ENCODE data around the gene LRRTM4. TPM values are rescaled to one million over a fixed set of nuclear protein-coding genes. Genes with fewer than 3 reads are reported as not detected.

The LRRTM4 gene
- total RNA-seq, 2 donors from 2014 or later: 7.0 to 21.1 TPM

- peak; percentile 61 for DNase-seq
- Histone ChIP-seq H3K9ac (ENCODE audit: extremely low read depth, low read length, poor library complexity, severe bottlenecking) (peak overlapping the region; percentile 44), H3K27me3 (ENCODE audit: control insufficient read depth, insufficient read depth, low read length, poor library complexity, severe bottlenecking) (no peaks in the 10 kb centered on the region), H3K4me1 (ENCODE audit: control insufficient read depth, insufficient read depth, low read length) (no peaks in the 10 kb centered on the region), H3K36me3 (ENCODE audit: control insufficient read depth, insufficient read depth, low read length) (no peaks in the 10 kb centered on the region), H3K9me3 (ENCODE audit: control insufficient read depth, low read length) (peaks cover 5% of the 10 kb centered on the region), H3K4me3 (ENCODE audit: low read length) (peak overlapping the region; percentile 79), H3K27ac (ENCODE audit: low read depth, low read length) (no peak overlapping the region)
- H3K4me1 Mint-ChIP-seq: peaks cover 29% of the 10 kb centered on the region
- H3K9me3 Mint-ChIP-seq: no peaks in the 10 kb centered on the region
- peak overlapping the region; percentile 95 for H3K4me3 Mint-ChIP-seq
- 10 to 35% methylated on average over 2 to 6 of the region's 6 CpGs for WGBS, 2 experiments (ENCODE audit: insufficient coverage in 1 of 2, insufficient read length in 1 of 2)
- H3K27me3 Mint-ChIP-seq (ENCODE audit: insufficient read depth): no peaks in the 10 kb centered on the region
- peak overlapping the region; percentile 96 for H3K27ac Mint-ChIP-seq
- no peak for TF ChIP-seq CTCF (conservative IDR thresholded peaks at IDR 0.05)
- peaks cover 25% of the 10 kb centered on the region for H3K36me3 Mint-ChIP-seq (ENCODE audit: low read depth)
Measured at GRCh38 chr2:77087987-77088414, 434.2 kb downstream of the LRRTM4 start.

- no peak for TF ChIP-seq CTCF (conservative IDR thresholded peaks at IDR 0.05)
- peaks cover 5% of the 10 kb centered on the region for H3K9me3 ChIP-seq (ENCODE audit: control insufficient read depth, low read length)
- H3K9me3 Mint-ChIP-seq: no peaks in the 10 kb centered on the region
- H3K36me3 ChIP-seq (ENCODE audit: control insufficient read depth, insufficient read depth, low read length): no peaks in the 10 kb centered on the region
- peak; percentile 63 for DNase-seq
- 44 to 53% methylated on average over 3 to 8 of the region's 8 CpGs for WGBS, 2 experiments (ENCODE audit: insufficient coverage in 1 of 2, insufficient read length in 1 of 2)
- H3K27ac Mint-ChIP-seq: peak overlapping the region; percentile 39
- H3K4me1 ChIP-seq (ENCODE audit: control insufficient read depth, insufficient read depth, low read length): no peaks in the 10 kb centered on the region
- H3K4me3 ChIP-seq (ENCODE audit: low read length): peak overlapping the region; percentile 79
- H3K27ac ChIP-seq (ENCODE audit: low read depth, low read length): no peak overlapping the region
- H3K9ac ChIP-seq (ENCODE audit: extremely low read depth, low read length, poor library complexity, severe bottlenecking): no peak overlapping the region
- no peaks in the 10 kb centered on the region for H3K27me3 ChIP-seq (ENCODE audit: control insufficient read depth, insufficient read depth, low read length, poor library complexity, severe bottlenecking)
- H3K4me1 Mint-ChIP-seq: peaks cover 17% of the 10 kb centered on the region
- H3K27me3 Mint-ChIP-seq (ENCODE audit: insufficient read depth): no peaks in the 10 kb centered on the region
- H3K4me3 Mint-ChIP-seq: peak overlapping the region; percentile 95
- H3K36me3 Mint-ChIP-seq (ENCODE audit: low read depth): peaks cover 19% of the 10 kb centered on the region
Measured at GRCh38 chr2:77086478-77086877, 435.7 kb downstream of the LRRTM4 start.

- H3K4me1 ChIP-seq (ENCODE audit: control insufficient read depth, insufficient read depth, low read length): no peaks in the 10 kb centered on the region
- H3K9ac ChIP-seq (ENCODE audit: extremely low read depth, low read length, poor library complexity, severe bottlenecking): no peak overlapping the region
- H3K36me3 Mint-ChIP-seq (ENCODE audit: low read depth): peaks cover 18% of the 10 kb centered on the region
- DNase-seq: no peak
- no peaks in the 10 kb centered on the region for H3K27me3 ChIP-seq (ENCODE audit: control insufficient read depth, insufficient read depth, low read length, poor library complexity, severe bottlenecking)
- no peaks in the 10 kb centered on the region for H3K36me3 ChIP-seq (ENCODE audit: control insufficient read depth, insufficient read depth, low read length)
- peaks cover 17% of the 10 kb centered on the region for H3K4me1 Mint-ChIP-seq
- H3K27me3 Mint-ChIP-seq (ENCODE audit: insufficient read depth): no peaks in the 10 kb centered on the region
- peak overlapping the region; percentile 95 for H3K4me3 Mint-ChIP-seq
- no peaks in the 10 kb centered on the region for H3K9me3 Mint-ChIP-seq
- H3K27ac ChIP-seq (ENCODE audit: low read depth, low read length): no peak overlapping the region
- peaks cover 5% of the 10 kb centered on the region for H3K9me3 ChIP-seq (ENCODE audit: control insufficient read depth, low read length)
- H3K27ac Mint-ChIP-seq: no peak overlapping the region
- peak overlapping the region; percentile 20 for H3K4me3 ChIP-seq (ENCODE audit: low read length)
- TF ChIP-seq CTCF (conservative IDR thresholded peaks at IDR 0.05): no peak
- WGBS, 2 experiments (ENCODE audit: insufficient coverage in 1 of 2, insufficient read length in 1 of 2): 94% methylated on average over 1 of the region's 2 CpGs; no CpG with 5 or more reads in 1 of the 2 experiments
Measured at GRCh38 chr2:77086051-77086450, 436.1 kb downstream of the LRRTM4 start.

Data from endodermal cell (in vitro differentiated cells).